SH-SY5Y (cell line): ENCODE results near the gene OR5AU1.

Experiments used
- GATA2 ChIP-seq: IDR thresholded peaks from 2 replicates; pipeline ENCODE4 v1.6.1; 2011; ENCODE audit warnings: mild to moderate bottlenecking, low read depth, low read length
- GATA3 ChIP-seq: IDR thresholded peaks from 2 replicates; pipeline ENCODE4 v1.6.1; 2011; ENCODE audit warnings: low read depth, mild to moderate bottlenecking, low read length, moderate library complexity

- TF ChIP-seq GATA2 (no peak), GATA3 (no peak)
Observed at GRCh38 chr14:21204167-21205025, 48.5 kb upstream of the OR5AU1 start.
